HEK293 (cell line): ENCODE measurements around the gene DIP2B.

Experiments used
- CTCF ChIP-seq: fragments of 450-650 bp; formaldehyde crosslinking; IDR thresholded peaks from 2 replicates; pipeline ENCODE4 v1.5.1; 2016; ENCODE audit warnings: missing biosample characterization, missing genetic modification characterization
- ZIC2 ChIP-seq: fragments of 450-650 bp; formaldehyde crosslinking; IDR thresholded peaks from 2 replicates; pipeline ENCODE4 v1.5.1; 2016; ENCODE audit warnings: missing biosample characterization, missing genetic modification characterization
- ZNF175 ChIP-seq: fragments of 450-650 bp; formaldehyde crosslinking; IDR thresholded peaks from 2 replicates; pipeline ENCODE4 v1.5.1; 2016; ENCODE audit warnings: missing biosample characterization, missing genetic modification characterization
- ZNF561 ChIP-seq: fragments of 450-650 bp; IDR thresholded peaks from 2 replicates; pipeline ENCODE4 v1.5.1; 2018; ENCODE audit warnings: missing biosample characterization, missing genetic modification characterization, borderline replicate concordance

DNA sequence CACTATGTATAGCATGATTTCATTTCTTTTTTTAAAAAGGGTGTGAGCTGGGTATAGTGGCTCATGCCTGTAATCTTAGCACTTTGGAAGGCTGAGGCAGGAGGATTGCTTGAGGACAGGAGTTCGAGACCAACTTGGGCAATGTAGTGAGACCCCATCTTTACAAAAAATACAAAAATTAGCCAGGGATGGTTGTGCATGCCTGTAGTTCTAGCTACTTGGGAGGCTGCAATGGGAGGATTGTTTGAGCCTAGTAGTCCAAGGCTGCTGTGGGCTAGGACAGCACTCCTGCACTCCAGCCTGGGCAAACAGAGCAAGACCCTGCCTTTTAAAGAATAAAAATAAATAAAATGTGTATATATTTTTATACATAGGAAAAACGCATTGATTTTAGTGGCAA, 43.0 kb downstream of the DIP2B start:
- TF ChIP-seq ZIC2 (no peak), CTCF (tag by site-specific recombination) (no peak), ZNF561 (tag by site-specific recombination) (no peak), ZNF175 (tag by site-specific recombination) (no peak)
